Muscle of leg (tissue), 11 donors: ENCODE data around the gene SH2D1B. TPM values are rescaled to one million over a fixed set of nuclear protein-coding genes. Genes with fewer than 3 reads are reported as not detected.

Experiments
- DNase-seq: peaks from one replicate; pipeline ENCODE4 v3.0.0; 2013
- H3K27ac ChIP-seq: one replicate; pipeline ENCODE4 v1.5.1; 2013; ENCODE audit warnings: mild to moderate bottlenecking, low read length, control low read depth
- H3K27me3 ChIP-seq: one replicate; pipeline ENCODE4 v1.6.1; 2013; ENCODE audit warnings: low read length; ENCODE audit not compliant: control insufficient read depth, insufficient read depth
- H3K36me3 ChIP-seq: one replicate; pipeline ENCODE4 v1.6.1; 2013; ENCODE audit warnings: low read length; ENCODE audit not compliant: control insufficient read depth, insufficient read depth
- H3K4me1 ChIP-seq: one replicate; pipeline ENCODE4 v1.6.1; 2013; ENCODE audit warnings: low read length; ENCODE audit not compliant: control insufficient read depth, insufficient read depth
- H3K4me3 ChIP-seq: one replicate; pipeline ENCODE4 v1.5.1; 2013; ENCODE audit warnings: low read length, control low read depth
- H3K9me3 ChIP-seq: replicated peaks from 2 replicates; pipeline ENCODE4 v1.6.1; 2013; ENCODE audit warnings: low read depth, low read length; ENCODE audit not compliant: control insufficient read depth
- WGBS: methylation state at CpG from one replicate; pipeline ENCODE4 v1.1.5; 2013; ENCODE audit warnings: missing lambda C conversion rate; ENCODE audit not compliant: insufficient coverage; 5-methylcytosine and 5-hydroxymethylcytosine counted together
- polyA plus RNA-seq, 8 donors: library from polyadenylated mRNA; unstranded; fragments of 120-200 nt; gene quantifications; one replicate each; pipeline versions ENCODE4 v1.2.1 to v1.2.3, GENCODE V29; 2013; ENCODE audit warnings: inconsistent platforms in 1 of 8, low replicate concordance in 1 of 8; ENCODE audit not compliant: insufficient read length in 8 of 8, insufficient read depth in 1 of 8
- total RNA-seq: library from RNA; stranded (reverse); fragments of 120-200 nt; gene quantifications from one replicate; pipeline ENCODE4 v1.2.4, GENCODE V29; 2013

Gene SH2D1B
- total and polyA plus RNA-seq, 9 donors = 0.14 to 0.39 (median 0.26) TPM; not detected in 1

- no peaks in the 10 kb centered on the region for H3K9me3 ChIP-seq
- peaks cover 6% of the 10 kb centered on the region for H3K4me1 ChIP-seq
- H3K36me3 ChIP-seq = no peaks in the 10 kb centered on the region
- H3K27ac ChIP-seq = no peak overlapping the region
- H3K4me3 ChIP-seq = no peak overlapping the region
- no peaks in the 10 kb centered on the region for H3K27me3 ChIP-seq
- WGBS = 91% methylated on average over 8 of the region's 8 CpGs
- DNase-seq = no peak
Measured at GRCh38 chr1:162383516-162383915, 28.4 kb downstream of the SH2D1B start.

DNA sequence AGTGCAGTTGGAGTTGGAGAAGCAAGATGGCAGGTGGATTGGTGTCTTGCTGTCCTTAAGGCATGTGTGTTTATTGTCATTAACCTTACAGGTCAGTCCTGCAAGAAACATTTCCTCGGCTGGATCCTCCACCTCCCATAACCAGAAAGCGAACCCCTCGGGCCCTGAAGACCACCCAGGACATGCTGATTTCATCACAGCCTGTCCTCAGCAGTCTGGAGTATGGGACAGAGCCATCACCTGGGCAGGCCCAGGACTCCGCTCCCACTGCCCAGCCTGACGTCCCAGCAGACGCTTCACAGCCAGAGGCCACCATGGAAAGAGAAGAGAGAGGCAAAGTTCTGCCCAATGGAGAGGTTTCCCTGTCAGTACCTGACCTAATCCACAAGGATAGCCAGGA is 28.8 kb downstream of the SH2D1B start:
- Histone ChIP-seq H3K27ac (no peak overlapping the region), H3K4me1 (peaks cover 6% of the 10 kb centered on the region), H3K9me3 (no peaks in the 10 kb centered on the region), H3K36me3 (no peaks in the 10 kb centered on the region), H3K27me3 (no peaks in the 10 kb centered on the region), H3K4me3 (no peak overlapping the region)
- 77% methylated on average over 3 of the region's 6 CpGs for WGBS
- DNase-seq = no peak

DNA sequence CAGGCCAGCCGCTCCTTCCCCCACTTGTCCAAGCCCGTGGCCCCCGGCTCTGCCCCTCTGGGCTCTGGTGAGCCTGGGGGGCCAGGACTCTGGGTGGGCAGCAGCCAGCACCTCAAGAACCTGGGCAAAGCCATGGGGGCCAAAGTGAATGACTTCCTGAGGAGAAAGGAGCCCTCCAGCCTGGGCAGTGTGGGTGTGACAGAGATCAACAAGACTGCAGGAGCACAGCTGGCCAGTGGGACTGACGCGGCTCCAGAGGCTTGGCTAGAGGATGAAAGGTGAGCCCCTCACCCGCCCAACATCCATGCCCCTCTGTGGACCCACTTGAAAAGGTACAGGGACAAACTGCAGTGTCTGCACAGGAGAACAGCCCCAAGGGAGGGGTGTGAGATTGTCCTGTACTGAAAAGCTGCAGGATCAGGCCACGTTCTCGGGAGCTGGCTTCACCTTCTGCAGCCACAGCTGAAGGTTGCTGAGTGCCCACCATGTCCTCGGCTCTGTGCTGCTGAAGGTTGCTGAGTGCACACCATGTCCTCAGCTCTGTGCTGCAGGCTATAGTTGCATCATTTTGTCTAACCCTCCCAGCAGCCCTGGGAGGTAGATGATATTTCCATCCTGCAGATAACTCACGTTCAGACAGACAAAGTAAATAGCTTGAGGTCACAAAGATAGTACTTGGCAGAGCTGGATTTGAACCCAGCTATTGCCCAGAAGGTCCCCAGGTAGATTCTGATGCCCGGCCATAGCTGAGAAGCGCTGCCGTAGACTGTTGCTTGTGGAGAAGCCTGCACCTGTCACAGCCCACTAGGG is 29.8 kb downstream of the SH2D1B start:
- WGBS = 90% methylated on average over 9 of the region's 13 CpGs

DNA sequence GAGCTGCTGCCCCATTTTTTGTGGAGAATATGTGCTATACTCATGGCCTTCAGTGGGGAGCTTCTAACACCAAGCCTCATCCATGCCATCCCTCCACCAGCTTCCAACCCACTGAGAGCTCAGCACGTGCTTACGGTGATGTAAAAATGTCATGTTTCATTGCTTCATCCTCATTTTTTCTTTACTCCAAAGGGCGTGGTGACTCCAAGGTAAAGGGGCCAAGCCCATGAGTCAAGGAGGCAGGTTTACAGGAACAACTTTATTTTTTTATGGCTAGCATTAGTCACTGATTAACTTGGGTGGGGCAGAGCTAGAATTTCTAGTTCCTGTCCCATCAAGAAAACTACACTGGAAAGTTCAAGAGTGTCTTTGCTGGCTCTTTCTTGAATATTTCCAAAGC is 30.6 kb downstream of the SH2D1B start, which contains the start of gene C1orf226:
Gene C1orf226, plus strand, starts transcription at position 346 of the 400 bp plus-strand sequence. CDS start 174 bp downstream, outside the sequence.
- H3K4me3 ChIP-seq = no peak within 1 kb of the TSS
- H3K9me3 ChIP-seq = no peaks in the 10 kb centered on the region
- no peak within 1 kb of the TSS for H3K27ac ChIP-seq
- H3K27me3 ChIP-seq = no peaks in the 10 kb centered on the region
- DNase-seq = no peak
- H3K4me1 ChIP-seq = no peaks in the 10 kb centered on the region
- WGBS = 75% methylated on average over 2 of the region's 3 CpGs
- H3K36me3 ChIP-seq = no peaks in the 10 kb centered on the region

More for the DNA sequence above, 29.8 kb downstream of the SH2D1B start:
- no peaks in the 10 kb centered on the region for H3K36me3 ChIP-seq
- peaks cover under 1% of the 10 kb centered on the region for H3K4me1 ChIP-seq
- no peak overlapping the region for H3K27ac ChIP-seq
- H3K9me3 ChIP-seq = no peaks in the 10 kb centered on the region
- DNase-seq = no peak
- H3K27me3 ChIP-seq = no peaks in the 10 kb centered on the region
- H3K4me3 ChIP-seq = no peak overlapping the region

DNA sequence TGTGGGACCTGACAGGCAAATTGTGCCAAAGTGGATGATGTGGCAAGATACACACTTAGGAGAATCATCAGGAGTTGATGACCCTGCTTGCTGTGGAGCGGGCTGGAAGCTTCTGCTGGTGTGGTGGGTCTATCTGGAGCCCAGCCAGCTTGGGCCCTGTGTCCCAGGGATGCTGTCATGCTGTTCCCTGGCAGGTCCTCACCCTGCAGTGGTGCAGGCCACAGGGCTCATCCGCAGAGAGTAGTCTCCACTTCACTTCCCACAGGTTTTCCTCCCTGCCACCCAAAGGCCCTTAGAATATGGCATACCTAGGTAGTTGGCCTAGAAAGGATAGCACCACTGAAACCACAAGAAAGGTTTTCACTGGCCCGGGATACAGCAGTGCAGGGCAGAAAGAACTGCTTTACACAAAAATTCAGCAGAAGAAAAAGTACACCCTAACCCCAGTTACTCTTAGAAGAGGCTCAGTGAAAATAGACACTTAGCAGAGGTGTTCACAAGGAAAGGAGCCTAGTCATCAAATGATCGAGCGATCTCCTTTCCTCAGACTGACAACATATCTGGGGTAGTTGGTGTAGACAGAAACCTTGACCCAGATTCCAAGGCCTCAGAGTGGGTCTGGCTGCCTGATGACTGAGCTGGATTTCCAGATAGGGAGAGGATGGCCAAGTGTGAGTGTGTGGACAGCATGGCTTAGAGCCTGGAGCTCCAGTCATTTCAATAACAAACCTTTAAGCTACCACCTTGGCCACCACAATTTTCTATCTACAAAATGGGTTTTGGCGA is 31.7 kb downstream of the SH2D1B start:
- Histone ChIP-seq H3K27ac (no peak overlapping the region), H3K36me3 (no peaks in the 10 kb centered on the region), H3K9me3 (no peaks in the 10 kb centered on the region), H3K4me1 (no peaks in the 10 kb centered on the region), H3K4me3 (no peak overlapping the region), H3K27me3 (no peaks in the 10 kb centered on the region)
- WGBS = 80% methylated on average over 1 of the region's 6 CpGs
- no peak for DNase-seq

DNA sequence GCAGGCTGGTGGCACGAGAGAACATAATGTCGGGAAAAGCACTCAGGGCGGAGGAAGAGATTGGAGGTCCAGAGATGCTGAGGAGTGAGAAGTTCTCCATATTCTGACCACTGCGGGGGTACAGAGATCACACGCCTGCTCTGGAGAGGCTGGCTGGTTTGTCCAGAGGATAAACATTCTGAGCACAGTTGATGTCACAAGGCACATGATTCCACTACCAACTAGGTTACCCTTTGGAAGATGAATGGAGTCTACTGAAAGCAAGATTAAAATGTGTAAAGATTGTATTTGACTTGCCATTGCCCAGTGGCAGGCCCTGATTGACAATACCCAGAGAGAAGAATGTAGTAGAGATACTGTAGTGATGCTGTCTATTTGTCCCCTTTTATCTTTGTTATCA is 35.2 kb downstream of the SH2D1B start, which contains the start of gene SPATA46:
Gene SPATA46, minus strand, starts transcription at position 164 of the 400 bp plus-strand sequence. Its CDS starts 64 bp downstream, at position 100.
- no peaks in the 10 kb centered on the region for H3K4me1 ChIP-seq
- 90% methylated on average over 3 of the region's 5 CpGs for WGBS
- no peaks in the 10 kb centered on the region for H3K9me3 ChIP-seq
- H3K27me3 ChIP-seq = no peaks in the 10 kb centered on the region
- no peak within 1 kb of the TSS for H3K27ac ChIP-seq
- DNase-seq = no peak
- no peaks in the 10 kb centered on the region for H3K36me3 ChIP-seq
- no peak within 1 kb of the TSS for H3K4me3 ChIP-seq

- WGBS = 100% methylated on average over 1 of the region's 8 CpGs
- no peaks in the 10 kb centered on the region for H3K36me3 ChIP-seq
- no peaks in the 10 kb centered on the region for H3K4me1 ChIP-seq
- no peaks in the 10 kb centered on the region for H3K9me3 ChIP-seq
- H3K27ac ChIP-seq = no peak overlapping the region
- H3K27me3 ChIP-seq = no peaks in the 10 kb centered on the region
- no peak for DNase-seq
- no peak overlapping the region for H3K4me3 ChIP-seq
Measured at GRCh38 chr1:162375463-162375862, 36.5 kb downstream of the SH2D1B start.

GRCh38 chr1:162374406-162374805 is 37.5 kb downstream of the SH2D1B start:
- H3K4me1 ChIP-seq = no peaks in the 10 kb centered on the region
- H3K4me3 ChIP-seq = no peak overlapping the region
- no peak overlapping the region for H3K27ac ChIP-seq
- no peaks in the 10 kb centered on the region for H3K27me3 ChIP-seq
- 78% methylated on average over 4 of the region's 9 CpGs for WGBS
- no peaks in the 10 kb centered on the region for H3K9me3 ChIP-seq
- no peaks in the 10 kb centered on the region for H3K36me3 ChIP-seq
- no peak for DNase-seq

DNA sequence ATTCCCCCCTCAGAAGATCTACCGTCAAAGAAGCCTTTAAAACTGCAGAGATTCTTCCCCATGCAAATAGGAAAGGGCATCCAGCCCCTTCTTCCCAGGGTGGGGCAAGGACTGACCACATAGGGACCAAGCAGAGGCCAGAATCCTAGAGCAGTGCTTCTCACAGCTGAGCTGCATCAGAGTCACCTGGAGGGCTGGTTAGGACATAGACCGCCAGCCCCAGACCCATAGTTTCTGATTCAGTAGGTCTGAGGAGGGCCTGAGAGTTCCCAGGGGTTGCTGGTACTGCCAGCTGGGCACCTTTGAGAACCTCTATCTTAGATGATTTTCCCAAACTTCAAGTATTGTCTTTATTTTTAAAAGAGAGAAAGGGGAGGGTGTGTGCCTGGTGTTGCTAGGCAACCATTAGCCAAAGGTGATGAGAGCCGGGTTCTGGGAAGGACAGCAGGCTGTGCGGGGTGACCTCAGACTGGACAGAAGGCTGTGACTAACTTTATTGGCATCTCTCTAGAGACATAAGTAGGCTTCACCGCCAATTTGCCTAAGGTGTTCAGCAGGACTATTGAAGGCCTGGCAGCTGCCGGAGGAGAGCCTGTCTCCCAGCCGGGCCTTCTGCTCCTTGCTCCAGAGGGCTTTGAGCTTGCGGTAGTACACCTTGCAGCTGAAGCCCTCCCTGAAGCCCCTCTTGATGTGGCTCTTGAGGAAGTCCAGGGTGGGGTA is 38.2 kb downstream of the SH2D1B start:
- H3K4me3 ChIP-seq = no peak overlapping the region
- no peaks in the 10 kb centered on the region for H3K27me3 ChIP-seq
- DNase-seq = no peak
- H3K9me3 ChIP-seq = no peaks in the 10 kb centered on the region
- no peaks in the 10 kb centered on the region for H3K36me3 ChIP-seq
- no peaks in the 10 kb centered on the region for H3K4me1 ChIP-seq
- WGBS = 75% methylated on average over 8 of the region's 8 CpGs
- H3K27ac ChIP-seq = no peak overlapping the region

DNA sequence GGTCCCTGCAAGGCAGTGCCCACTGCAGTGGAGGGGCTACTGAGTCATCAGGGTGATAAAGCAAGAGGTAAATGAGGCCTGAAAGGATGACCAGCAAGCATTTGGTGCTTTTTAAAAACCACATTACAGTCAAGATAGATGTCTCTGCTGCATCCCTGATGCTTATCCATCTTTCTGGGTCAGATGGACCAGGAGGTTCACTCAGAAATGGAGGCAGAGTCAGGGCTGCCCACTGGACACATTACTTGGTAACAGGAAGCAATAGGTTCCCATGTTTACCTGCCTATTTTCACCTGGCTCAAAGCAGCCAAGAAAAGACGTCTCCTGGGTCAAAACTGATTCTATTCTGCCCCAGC is 38.9 kb downstream of the SH2D1B start:
- no CpG with 5 or more reads among the region's 1 CpG for WGBS
- DNase-seq = no peak
- Histone ChIP-seq H3K9me3 (no peaks in the 10 kb centered on the region), H3K36me3 (no peaks in the 10 kb centered on the region), H3K27ac (no peak overlapping the region), H3K4me1 (no peaks in the 10 kb centered on the region), H3K27me3 (no peaks in the 10 kb centered on the region), H3K4me3 (no peak overlapping the region)
